Natural killer cell treated with Interleukin-12 subunit alpha and Interleukin-12 subunit beta and Interleukin-15 and Interleukin-18, amount 100 ng/mL, for 72 hours (primary cell): ENCODE results near the gene RPRD2. TPM values are rescaled to one million over a fixed set of nuclear protein-coding genes. Genes with fewer than 3 reads are reported as not detected.

Experiments used
- ATAC-seq, 2 donors: fragments of 150-1000 bp; cut with Tn5 transposase in 1 of 2; sonication (Bioruptor Pico), chemical (Tn5 transposase) in 1 of 2; 2 replicates each; pipeline ENCODE4 v1.10.0; 2021
- DNase-seq: peaks from one replicate; pipeline ENCODE4 v3.0.0; 2022; ENCODE audit warnings: low spot score
- H3K27ac Mint-ChIP-seq, 2 donors: 1 replicate in 1 of 2; 2 replicates in 1 of 2; pipeline ENCODE4 v1.8.0; 2022; ENCODE audit warnings: mixed read lengths in 2 of 2, mild to moderate bottlenecking in 1 of 2, moderate library complexity in 1 of 2
- H3K27me3 Mint-ChIP-seq, 2 donors: 1 replicate in 1 of 2; 2 replicates in 1 of 2; pipeline ENCODE4 v1.8.0; 2022; ENCODE audit warnings: mixed read lengths in 2 of 2
- H3K36me3 Mint-ChIP-seq: one replicate; pipeline ENCODE4 v1.8.0; 2022; ENCODE audit warnings: mixed read lengths
- H3K4me1 Mint-ChIP-seq, 2 donors: 1 replicate in 1 of 2; 2 replicates in 1 of 2; pipeline ENCODE4 v1.8.0; 2022; ENCODE audit warnings: low read depth in 2 of 2, mixed read lengths in 2 of 2, mild to moderate bottlenecking in 1 of 2
- H3K4me3 Mint-ChIP-seq: one replicate; pipeline ENCODE4 v1.8.0; 2022; ENCODE audit warnings: mixed read lengths
- H3K9me3 Mint-ChIP-seq: 2 replicates; pipeline ENCODE4 v1.8.0; 2022; ENCODE audit warnings: mixed read lengths
- total RNA-seq, 2 donors: library from RNA; stranded (reverse); gene quantifications; one replicate each; pipeline ENCODE4 v1.2.3, GENCODE V29; 2022

RPRD2 gene
- total RNA-seq, 2 donors from 2014 or later = 23.9 to 24.8 TPM

DNA sequence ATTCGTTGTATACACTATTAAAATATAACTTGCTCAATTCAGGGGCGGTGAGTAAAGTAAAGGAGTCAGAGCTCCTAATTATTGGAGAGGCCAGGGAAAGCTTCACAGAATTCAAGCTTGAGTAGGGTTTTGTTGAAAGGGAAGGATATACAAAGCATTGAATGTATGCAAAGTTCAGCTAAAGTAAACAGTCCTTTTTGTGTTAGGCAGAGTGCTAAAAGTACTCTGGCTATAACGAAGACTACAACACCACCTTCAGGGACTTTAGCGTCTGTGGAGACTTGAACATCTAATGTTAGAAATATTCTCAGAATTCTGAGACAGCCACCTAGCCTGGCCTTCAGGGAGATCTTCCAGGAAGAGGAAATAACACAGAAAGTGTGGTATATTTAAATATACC, 152.7 kb downstream of the RPRD2 start:
- Mint-ChIP-seq H3K4me1 (peaks cover 9 to 12% of the 10 kb centered on the region in 2 donors), H3K4me3 (peak overlapping the region; percentile 80), H3K9me3 (no peaks in the 10 kb centered on the region), H3K27ac (peak overlapping the region in 1 of 2 donors; percentile 74), H3K27me3 (no peaks in the 10 kb centered on the region), H3K36me3 (no peaks in the 10 kb centered on the region)
- DNase-seq (no peak), ATAC-seq (no peak)

- no peaks in the 10 kb centered on the region for H3K36me3 Mint-ChIP-seq
- no peaks in the 10 kb centered on the region for H3K9me3 Mint-ChIP-seq
- H3K27me3 Mint-ChIP-seq = no peaks in the 10 kb centered on the region
- H3K4me1 Mint-ChIP-seq = peaks cover 3% of the 10 kb centered on the region in 2 donors
- no peak overlapping the region for H3K4me3 Mint-ChIP-seq
- DNase-seq (peak; percentile 49), ATAC-seq (no peak)
- no peak overlapping the region for H3K27ac Mint-ChIP-seq
Observed at GRCh38 chr1:150521196-150521968, 157.4 kb downstream of the RPRD2 start.

GRCh38 chr1:150525348-150525747, 161.4 kb downstream of the RPRD2 start:
- peak; percentile 3 for DNase-seq
- Mint-ChIP-seq H3K27me3 (no peaks in the 10 kb centered on the region), H3K36me3 (no peaks in the 10 kb centered on the region), H3K4me1 (no peaks in the 10 kb centered on the region), H3K4me3 (no peak overlapping the region), H3K27ac (no peak overlapping the region), H3K9me3 (no peaks in the 10 kb centered on the region)
- no peak for ATAC-seq

Other genes with a start within 250 kb of the RPRD2 start
- gene PLEKHO1, start 214.2 kb upstream of the RPRD2 start, total RNA-seq = 10 to 100 TPM; 40.9 to 65.2 TPM
- 100 to 1,000 TPM; 157 to 164 TPM for gene ANP32E, start 128.0 kb upstream of the RPRD2 start, total RNA-seq
- gene CA14, start 106.4 kb upstream of the RPRD2 start, total RNA-seq = not detected
- 100 to 1,000 TPM; 115 to 140 TPM for gene APH1A, start 95.1 kb upstream of the RPRD2 start, total RNA-seq
- under 1 TPM; 0.45 to 0.59 TPM for gene C1orf54, start 91.4 kb upstream of the RPRD2 start, total RNA-seq
- gene CIART, start 81.6 kb upstream of the RPRD2 start, total RNA-seq = 10 to 100 TPM in 1 of 2 donors, 1 to 10 TPM in 1; 2.4 to 10.2 TPM
- 10 to 100 TPM; 56.5 to 63.0 TPM for gene MRPS21, start 70.3 kb upstream of the RPRD2 start, total RNA-seq
- gene PRPF3, start 42.6 kb upstream of the RPRD2 start, total RNA-seq = 100 to 1,000 TPM; 136 to 154 TPM
- 10 to 100 TPM; 31.5 to 59.9 TPM for gene TARS2, start 123.3 kb downstream of the RPRD2 start, total RNA-seq
- gene ECM1, start 144.0 kb downstream of the RPRD2 start, total RNA-seq = 1 to 10 TPM; 1.2 to 1.9 TPM
- gene FALEC, start 151.6 kb downstream of the RPRD2 start, total RNA-seq = not detected
- 1 to 10 TPM in 1 of 2 donors, under 1 TPM in 1; 0.48 to 1.0 TPM for gene ADAMTSL4, start 185.3 kb downstream of the RPRD2 start, total RNA-seq
- 100 to 1,000 TPM; 199 to 333 TPM for gene MCL1, start 215.5 kb downstream of the RPRD2 start, total RNA-seq